CD8-positive, alpha-beta memory T cell (primary cell): ENCODE measurements around the gene VAMP1. TPM values are rescaled to one million over a fixed set of nuclear protein-coding genes. Genes with fewer than 3 reads are reported as not detected.
A peak's percentile ranks its signal among the peaks of the same experiment; 100 is the strongest.

ENCODE experiments used
- CTCF ChIA-PET: fragments of 350-600 bp; sonication (Branson Sonifier 250); formaldehyde crosslinking; loops from one replicate; lab custom pipeline; 2021; ENCODE audit warnings: antibody characterized with exemption; lab: Charles Lee
- POLR2A ChIA-PET: fragments of 350-600 bp; sonication (Branson Sonifier 250); formaldehyde crosslinking; loops from one replicate; lab custom pipeline; 2021; ENCODE audit warnings: antibody characterized with exemption; lab: Charles Lee
- DNase-seq, 5 donors: peaks; one replicate each; pipeline versions ENCODE4 v3.0.0 to v3.0.0-alpha.2; 2020 to 2022; ENCODE audit warnings: mixed read lengths in 1 of 5
- H3K27ac ChIP-seq: one replicate; pipeline ENCODE4 v1.7.0; 2013; ENCODE audit warnings: low read depth, mild to moderate bottlenecking, low read length, moderate library complexity
- H3K27me3 ChIP-seq: 2 replicates; pipeline ENCODE4 v1.7.0; 2013; ENCODE audit warnings: low read length, mild to moderate bottlenecking; ENCODE audit not compliant: insufficient read depth, poor library complexity, severe bottlenecking
- H3K36me3 ChIP-seq: 2 replicates; pipeline ENCODE4 v1.7.0; 2013; ENCODE audit warnings: mild to moderate bottlenecking, low read length, moderate library complexity; ENCODE audit not compliant: insufficient read depth
- H3K4me1 ChIP-seq: 2 replicates; pipeline ENCODE4 v1.7.0; 2013; ENCODE audit warnings: mild to moderate bottlenecking, low read length, moderate library complexity; ENCODE audit not compliant: insufficient read depth
- H3K4me3 ChIP-seq: 2 replicates; pipeline ENCODE4 v1.7.0; 2013; ENCODE audit warnings: mild to moderate bottlenecking, low read length
- H3K9me3 ChIP-seq: 2 replicates; pipeline ENCODE4 v1.7.0; 2013; ENCODE audit warnings: mild to moderate bottlenecking, low read length
- H3K27ac Mint-ChIP-seq, 8 donors: one replicate each; pipeline ENCODE4 v1.8.0; 2020 to 2021; ENCODE audit warnings: mixed read lengths in 8 of 8, mild to moderate bottlenecking in 6 of 8, inconsistent platforms in 3 of 8, moderate library complexity in 3 of 8
- H3K27me3 Mint-ChIP-seq, 2 donors: one replicate each; pipeline ENCODE4 v1.8.0; 2020 to 2021; ENCODE audit warnings: mixed read lengths in 2 of 2, mild to moderate bottlenecking in 1 of 2, moderate library complexity in 1 of 2
- H3K36me3 Mint-ChIP-seq, 3 donors: one replicate each; pipeline ENCODE4 v1.8.0; 2020 to 2021; ENCODE audit warnings: mixed read lengths in 3 of 3, inconsistent platforms in 1 of 3, mild to moderate bottlenecking in 1 of 3
- H3K4me1 Mint-ChIP-seq, 3 donors: one replicate each; pipeline ENCODE4 v1.8.0; 2020 to 2021; ENCODE audit warnings: mixed read lengths in 3 of 3, inconsistent platforms in 1 of 3, mild to moderate bottlenecking in 1 of 3
- H3K4me3 Mint-ChIP-seq, 7 donors: one replicate each; pipeline ENCODE4 v1.8.0; 2020 to 2021; ENCODE audit warnings: mixed read lengths in 7 of 7, mild to moderate bottlenecking in 6 of 7, moderate library complexity in 4 of 7, inconsistent platforms in 2 of 7
- H3K9me3 Mint-ChIP-seq, 5 donors: one replicate each; pipeline ENCODE4 v1.8.0; 2020 to 2022; ENCODE audit warnings: mixed read lengths in 5 of 5, mild to moderate bottlenecking in 3 of 5, moderate library complexity in 2 of 5, inconsistent platforms in 1 of 5
- polyA plus RNA-seq: library from polyadenylated mRNA; unstranded; fragments of 300-500 nt; fragmentation: Illumina TruSeq; gene quantifications from one replicate; pipeline ENCODE4 v1.2.3, GENCODE V29; 2021
- total RNA-seq, 2 experiments: library from RNA; stranded (reverse); gene quantifications; one replicate each; pipeline ENCODE4 v1.2.3, GENCODE V29; 2021

VAMP1 gene
- total and polyA plus RNA-seq, 3 experiments from 2014 or later: 10.0 to 29.6 (median 26.7) TPM

- Mint-ChIP-seq H3K27ac (peak overlapping the region; percentile 94 to 99 (median 99)), H3K4me1 (peaks cover 83 to 94% (median 87%) of the 10 kb centered on the region in 3 donors), H3K36me3 (peaks cover 31 to 92% (median 44%) of the 10 kb centered on the region in 3 donors), H3K27me3 (peaks cover 0 to 2% of the 10 kb centered on the region in 2 donors), H3K4me3 (peak overlapping the region; percentile 68 to 89 (median 83)), H3K9me3 (no peaks in the 10 kb centered on the region)
- POLR2A ChIA-PET: interaction anchor here (0.6 to 8.3 kb wide), 10 partner anchors 13 to 127 kb away, joined by 3 to 109 read pairs (median 4); partner anchors contain the start of genes GAPDH, MRPL51 and TAPBPL
- Histone ChIP-seq H3K27ac (peak overlapping the region; percentile 79), H3K27me3 (no peaks in the 10 kb centered on the region), H3K4me3 (peak overlapping the region; percentile 12), H3K36me3 (peaks cover 46% of the 10 kb centered on the region), H3K4me1 (peaks cover 84% of the 10 kb centered on the region), H3K9me3 (no peaks in the 10 kb centered on the region)
- CTCF ChIA-PET: interaction anchor here (0.9 to 10.1 kb wide), 9 partner anchors 14 to 140 kb away, joined by 3 to 179 read pairs (median 4); partner anchors contain the start of genes CD27, GAPDH and TAPBPL
- DNase-seq: peak in 2 of 5 donors; percentile 19 to 45
Observed at GRCh38 chr12:6463216-6463615, 7.3 kb downstream of the VAMP1 start.

- peaks cover 0 to 2% of the 10 kb centered on the region in 2 donors for H3K27me3 Mint-ChIP-seq
- Histone ChIP-seq H3K36me3 (peaks cover 50% of the 10 kb centered on the region), H3K4me3 (peak overlapping the region; percentile 12)
Observed at GRCh38 chr12:6462234-6462995, 8.1 kb downstream of the VAMP1 start.

GRCh38 chr12:6461401-6462233, 8.9 kb downstream of the VAMP1 start:
- peak overlapping the region; percentile 79 for H3K27ac ChIP-seq
- POLR2A ChIA-PET: interaction anchor here (0.8 to 8.3 kb wide), 12 partner anchors 9 to 126 kb away, joined by 3 to 109 read pairs (median 6); partner anchors contain the start of genes CD27, GAPDH, MRPL51 and TAPBPL
- peak; percentile 74 to 93 (median 87) for DNase-seq
- Mint-ChIP-seq H3K4me3 (peak overlapping the region; percentile 71 to 89 (median 83)), H3K9me3 (no peaks in the 10 kb centered on the region), H3K27me3 (peaks cover 0 to 2% of the 10 kb centered on the region in 2 donors), H3K27ac (peak overlapping the region; percentile 94 to 99 (median 99)), H3K4me1 (peaks cover 75 to 89% (median 83%) of the 10 kb centered on the region in 3 donors), H3K36me3 (peaks cover 31 to 91% (median 42%) of the 10 kb centered on the region in 3 donors)
- no peaks in the 10 kb centered on the region for H3K9me3 ChIP-seq
- H3K4me3 ChIP-seq: peak overlapping the region; percentile 46
- peaks cover 88% of the 10 kb centered on the region for H3K4me1 ChIP-seq
- no peaks in the 10 kb centered on the region for H3K27me3 ChIP-seq
- H3K36me3 ChIP-seq: peaks cover 55% of the 10 kb centered on the region
- CTCF ChIA-PET: interaction anchor here (0.8 to 10.1 kb wide), 12 partner anchors 9 to 138 kb away, joined by 3 to 179 read pairs (median 6); partner anchors contain the start of genes CD27, GAPDH, TAPBPL and VAMP1

More at GRCh38 chr12:6462234-6462995, 8.1 kb downstream of the VAMP1 start:
- DNase-seq: peak in 2 of 5 donors; percentile 30 to 65
- POLR2A ChIA-PET: interaction anchor here (0.8 to 8.3 kb wide), 11 partner anchors 8 to 127 kb away, joined by 3 to 109 read pairs (median 6); partner anchors contain the start of genes CD27, GAPDH, MRPL51 and TAPBPL
- H3K27ac Mint-ChIP-seq: peak overlapping the region; percentile 94 to 99 (median 99)
- H3K27me3 ChIP-seq: no peaks in the 10 kb centered on the region
- CTCF ChIA-PET: interaction anchor here (0.8 to 10.1 kb wide), 10 partner anchors 8 to 136 kb away, joined by 3 to 179 read pairs (median 10); partner anchors contain the start of genes CD27, GAPDH, TAPBPL and VAMP1
- H3K27ac ChIP-seq: peak overlapping the region; percentile 79
- H3K36me3 Mint-ChIP-seq: peaks cover 31 to 92% (median 44%) of the 10 kb centered on the region in 3 donors
- H3K9me3 Mint-ChIP-seq: no peaks in the 10 kb centered on the region
- H3K9me3 ChIP-seq: no peaks in the 10 kb centered on the region
- peaks cover 80% of the 10 kb centered on the region for H3K4me1 ChIP-seq
- H3K4me3 Mint-ChIP-seq: peak overlapping the region; percentile 71 to 89 (median 83)
- peaks cover 77 to 90% (median 86%) of the 10 kb centered on the region in 3 donors for H3K4me1 Mint-ChIP-seq

GRCh38 chr12:6460751-6461371, 9.6 kb downstream of the VAMP1 start:
- Histone ChIP-seq H3K27me3 (no peaks in the 10 kb centered on the region), H3K27ac (peak overlapping the region; percentile 79), H3K4me1 (peaks cover 81% of the 10 kb centered on the region), H3K4me3 (peak overlapping the region; percentile 46), H3K36me3 (peaks cover 47% of the 10 kb centered on the region), H3K9me3 (no peaks in the 10 kb centered on the region)
- Mint-ChIP-seq H3K4me1 (peaks cover 72 to 86% (median 79%) of the 10 kb centered on the region in 3 donors), H3K9me3 (no peaks in the 10 kb centered on the region), H3K27me3 (peaks cover 0 to 2% of the 10 kb centered on the region in 2 donors), H3K36me3 (peaks cover 33 to 87% (median 41%) of the 10 kb centered on the region in 3 donors), H3K4me3 (peak overlapping the region; percentile 24 to 89 (median 83)), H3K27ac (peak overlapping the region; percentile 94 to 99 (median 99))
- POLR2A ChIA-PET: interaction anchor here (0.6 to 8.3 kb wide), 11 partner anchors 9 to 229 kb away, joined by 3 to 109 read pairs (median 6); partner anchors contain the start of genes CD27, GAPDH, MRPL51 and TAPBPL
- DNase-seq: peak in 3 of 5 donors; percentile 17 to 61 (median 51)
- CTCF ChIA-PET: interaction anchor here (1.1 to 10.1 kb wide), 9 partner anchors 9 to 138 kb away, joined by 3 to 179 read pairs (median 14); partner anchors contain the start of genes CD27, GAPDH, TAPBPL and VAMP1

GRCh38 chr12:6459004-6459337, 11.5 kb downstream of the VAMP1 start:
- no peak for DNase-seq
- Histone ChIP-seq H3K27ac (no peak overlapping the region), H3K36me3 (peaks cover 38% of the 10 kb centered on the region), H3K4me3 (no peak overlapping the region), H3K27me3 (no peaks in the 10 kb centered on the region), H3K9me3 (no peaks in the 10 kb centered on the region), H3K4me1 (peaks cover 73% of the 10 kb centered on the region)
- H3K4me3 Mint-ChIP-seq: peak overlapping the region in 3 of 7 donors; percentile 5 to 37 (median 35)
- H3K27me3 Mint-ChIP-seq: peaks cover 0 to 2% of the 10 kb centered on the region in 2 donors
- peaks cover 22 to 84% (median 40%) of the 10 kb centered on the region in 3 donors for H3K36me3 Mint-ChIP-seq
- H3K9me3 Mint-ChIP-seq: no peaks in the 10 kb centered on the region
- H3K27ac Mint-ChIP-seq: peak overlapping the region; percentile 84 to 97 (median 89)
- ChIA-PET POLR2A (interaction anchor here (0.6 to 8.3 kb wide), 6 partner anchors 9 to 35 kb away, joined by 3 to 109 read pairs (median 4); partner anchors contain the start of genes CD27, TAPBPL and VAMP1), CTCF (interaction anchor here (0.9 to 10.1 kb wide), 6 partner anchors 10 to 79 kb away, joined by 3 to 179 read pairs (median 4); partner anchors contain the start of genes CD27, TAPBPL and VAMP1)
- peaks cover 72 to 83% (median 78%) of the 10 kb centered on the region in 3 donors for H3K4me1 Mint-ChIP-seq

- H3K36me3 Mint-ChIP-seq: peaks cover 20 to 84% (median 38%) of the 10 kb centered on the region in 3 donors
- H3K27me3 Mint-ChIP-seq: peaks cover 0 to 2% of the 10 kb centered on the region in 2 donors
- no peaks in the 10 kb centered on the region for H3K9me3 ChIP-seq
- peaks cover 71% of the 10 kb centered on the region for H3K4me1 ChIP-seq
- H3K4me3 Mint-ChIP-seq: peak overlapping the region in 1 of 7 donors; percentile 5
- POLR2A ChIA-PET: interaction anchor here (0.7 to 8.3 kb wide), 5 partner anchors 9 to 35 kb away, joined by 3 to 109 read pairs (median 4); partner anchors contain the start of genes CD27, TAPBPL and VAMP1
- no peaks in the 10 kb centered on the region for H3K27me3 ChIP-seq
- H3K27ac ChIP-seq: no peak overlapping the region
- H3K27ac Mint-ChIP-seq: peak overlapping the region; percentile 84 to 97 (median 89)
- H3K4me1 Mint-ChIP-seq: peaks cover 69 to 82% (median 77%) of the 10 kb centered on the region in 3 donors
- H3K4me3 ChIP-seq: no peak overlapping the region
- H3K36me3 ChIP-seq: peaks cover 38% of the 10 kb centered on the region
- no peak for DNase-seq
- CTCF ChIA-PET: interaction anchor here (0.9 to 10.1 kb wide), 4 partner anchors 9 to 79 kb away, joined by 3 to 179 read pairs (median 12); partner anchors contain the start of genes CD27, TAPBPL and VAMP1
- no peaks in the 10 kb centered on the region for H3K9me3 Mint-ChIP-seq
Observed at GRCh38 chr12:6458281-6459003, 12.0 kb downstream of the VAMP1 start.
